GM12878 (cell line): ENCODE results near the gene DAGLA.

Experiments used
- BCLAF1 ChIP-seq: fragments of 450-650 bp; IDR thresholded peaks from 2 replicates; pipeline ENCODE4 v1.6.1; 2017; ENCODE audit warnings: antibody characterized with exemption, mild to moderate bottlenecking, moderate library complexity
- CHD2 ChIP-seq: IDR thresholded peaks from 2 replicates; pipeline ENCODE4 v1.6.1; 2011; ENCODE audit warnings: low read depth, low read length, improper control_type of control experiment, borderline replicate concordance
- CTCF ChIP-seq, 3 experiments: IDR thresholded peaks in 2 of 3; conservative IDR thresholded peaks in 1 of 3; 2 replicates each; pipeline ENCODE4 v1.5.1; 2011; ENCODE audit warnings: low read depth in 3 of 3, low read length in 3 of 3, mild to moderate bottlenecking in 3 of 3, control low read depth in 2 of 3, moderate library complexity in 2 of 3, inconsistent platforms in 1 of 3, mixed read lengths in 1 of 3; ENCODE audit not compliant: control insufficient read depth in 2 of 3, insufficient read depth in 1 of 3; ENCODE audit errors: extremely low read depth in 1 of 3
- EZH2 ChIP-seq: IDR thresholded peaks from 2 replicates; pipeline ENCODE4 v1.6.1; 2012; ENCODE audit warnings: low read depth, mild to moderate bottlenecking, control low read depth, inconsistent platforms, low read length, borderline replicate concordance; ENCODE audit not compliant: control insufficient read depth
- MAX ChIP-seq: IDR thresholded peaks from 2 replicates; pipeline ENCODE4 v1.6.1; 2012; ENCODE audit warnings: low read depth, low read length, improper control_type of control experiment
- MXI1 ChIP-seq: fragments of 150-350 bp; IDR thresholded peaks from 2 replicates; pipeline ENCODE4 v1.6.1; 2011; ENCODE audit warnings: low read depth, mild to moderate bottlenecking, inconsistent platforms, low read length, improper control_type of control experiment
- MYB ChIP-seq: fragments of 150-350 bp; IDR thresholded peaks from 2 replicates; pipeline ENCODE4 v1.6.1; 2014; ENCODE audit warnings: mild to moderate bottlenecking, low read depth, low read length, borderline replicate concordance
- NR2F1 ChIP-seq: fragments of 450-650 bp; conservative IDR thresholded peaks from 2 replicates; pipeline ENCODE4 v1.6.1; 2017; ENCODE audit warnings: mild to moderate bottlenecking
- POLR2AphosphoS5 ChIP-seq: IDR thresholded peaks from 2 replicates; pipeline ENCODE4 v1.6.1; 2011; ENCODE audit warnings: mild to moderate bottlenecking, low read length, inconsistent platforms
- RAD21 ChIP-seq: IDR thresholded peaks from 2 replicates; pipeline ENCODE4 v1.6.1; 2011; ENCODE audit warnings: mild to moderate bottlenecking, low read depth, low read length, moderate library complexity; ENCODE audit not compliant: insufficient read depth
- SRF ChIP-seq, 2 experiments: IDR thresholded peaks; 2 replicates each; pipeline ENCODE4 v1.6.1; 2011; ENCODE audit warnings: low read depth in 2 of 2, low read length in 2 of 2, mild to moderate bottlenecking in 1 of 2, moderate library complexity in 1 of 2
- TAF1 ChIP-seq: IDR thresholded peaks from 2 replicates; pipeline ENCODE4 v1.6.1; 2011; ENCODE audit warnings: mild to moderate bottlenecking, low read depth, low read length, borderline replicate concordance
- USF1 ChIP-seq: IDR thresholded peaks from 2 replicates; pipeline ENCODE4 v1.6.1; 2011; ENCODE audit warnings: borderline replicate concordance, low read depth, mild to moderate bottlenecking, moderate library complexity, mixed read lengths, low read length; ENCODE audit not compliant: insufficient read depth; ENCODE audit errors: extremely low read length

- TF ChIP-seq CHD2: no peak
- TF ChIP-seq EZH2: no peak
- TF ChIP-seq TAF1: no peak
- no peak for TF ChIP-seq CTCF (IDR thresholded peaks at IDR 0.05 in 2 of 3, conservative IDR thresholded peaks at IDR 0.05 in 1 of 3; ENCODE audit: control insufficient read depth in 2 of 3, extremely low read depth in 1 of 3, insufficient read depth in 1 of 3, low read depth in 3 of 3, low read length in 3 of 3)
- no peak for TF ChIP-seq NR2F1
- no peak for TF ChIP-seq MYB
- TF ChIP-seq BCLAF1: no peak
- TF ChIP-seq SRF (IDR thresholded peaks at IDR 0.05; ENCODE audit: low read depth in 2 of 2, low read length in 2 of 2): no peak
- TF ChIP-seq MXI1: no peak
- TF ChIP-seq USF1: no peak
- no peak for TF ChIP-seq POLR2AphosphoS5
- TF ChIP-seq RAD21: no peak
- TF ChIP-seq MAX: no peak
These were observed 38.0 kb upstream of the DAGLA start for GRCh38 chr11:61642162-61642561.
